GM21786 (cell line): ENCODE measurements around the gene TTC23.
A peak's percentile ranks its signal among the peaks of the same experiment; 100 is the strongest.
"Not testable (repeated sequence)": the region's sequence is repeated elsewhere in the genome, so short reads cannot be mapped to it uniquely, and the experiment has no call there.

Experiments used
- ATAC-seq: cut with Tn5 transposase; IDR thresholded peaks from one replicate; pipeline ENCODE4 v1.9.1; 2021; ENCODE audit not compliant: unreplicated experiment

Gene TTC23

DNA sequence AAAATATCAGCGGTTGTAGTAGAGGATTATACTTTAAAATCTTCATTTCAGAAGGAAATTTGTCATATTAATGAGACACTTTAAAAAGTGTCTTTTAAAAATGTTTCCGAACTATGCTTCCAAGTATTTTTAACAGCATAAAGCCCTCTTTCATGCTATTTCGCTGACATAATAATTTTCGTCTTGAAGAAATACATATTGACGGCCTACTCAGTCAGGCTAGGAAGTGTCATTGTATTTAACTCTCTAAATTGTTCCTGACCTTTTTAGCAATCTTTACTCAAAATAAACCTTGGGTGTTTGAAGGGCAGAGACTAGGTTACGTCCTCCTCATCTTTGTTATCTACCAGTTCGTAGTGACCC, 1.1 kb upstream of the TTC23 start:
- no peak for ATAC-seq

GRCh38 chr15:99250001-99250400, 620 bp upstream of the TTC23 start:
- ATAC-seq, result no peak

DNA sequence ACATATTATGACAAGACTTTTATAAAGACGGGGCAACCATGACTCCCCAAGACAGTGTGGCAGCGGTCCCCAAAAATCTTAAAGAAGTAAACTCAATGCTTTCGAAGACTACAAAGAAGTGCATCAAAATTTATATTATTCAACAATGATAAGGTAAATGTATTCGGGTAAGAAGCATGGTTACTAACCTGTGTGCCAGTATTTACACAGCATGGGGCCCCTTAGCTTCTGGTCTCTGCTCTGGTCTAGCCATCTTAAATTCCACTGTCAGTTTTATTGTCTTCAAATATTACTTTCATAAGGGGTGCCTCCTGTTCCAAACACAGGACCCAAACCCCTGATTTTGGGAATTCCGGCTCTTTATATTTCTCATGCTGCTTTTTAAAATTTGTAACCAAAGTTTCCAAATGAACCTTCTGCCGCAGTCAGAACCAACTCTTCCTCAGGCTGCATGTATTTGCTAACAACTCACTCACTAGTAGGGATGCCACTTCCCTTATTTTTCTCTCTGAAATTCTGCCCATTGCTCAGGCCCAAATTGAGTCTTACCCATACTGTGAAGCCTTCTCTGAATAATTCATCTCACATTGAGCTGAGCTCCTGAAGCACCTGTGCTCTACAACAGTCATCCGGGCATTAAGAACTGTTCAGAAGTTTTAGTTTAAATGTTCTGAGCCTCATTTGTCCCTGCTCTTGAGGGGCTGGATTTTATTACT, 1.2 kb downstream of the TTC23 start:
- ATAC-seq, result no peak

GRCh38 chr15:99247062-99247461, 2.3 kb downstream of the TTC23 start:
- ATAC-seq, result no peak

- no peak for ATAC-seq
Observed at GRCh38 chr15:99244306-99244705, 5.1 kb downstream of the TTC23 start.

- ATAC-seq, result no peak
Observed at GRCh38 chr15:99241752-99242151, 7.6 kb downstream of the TTC23 start.

DNA sequence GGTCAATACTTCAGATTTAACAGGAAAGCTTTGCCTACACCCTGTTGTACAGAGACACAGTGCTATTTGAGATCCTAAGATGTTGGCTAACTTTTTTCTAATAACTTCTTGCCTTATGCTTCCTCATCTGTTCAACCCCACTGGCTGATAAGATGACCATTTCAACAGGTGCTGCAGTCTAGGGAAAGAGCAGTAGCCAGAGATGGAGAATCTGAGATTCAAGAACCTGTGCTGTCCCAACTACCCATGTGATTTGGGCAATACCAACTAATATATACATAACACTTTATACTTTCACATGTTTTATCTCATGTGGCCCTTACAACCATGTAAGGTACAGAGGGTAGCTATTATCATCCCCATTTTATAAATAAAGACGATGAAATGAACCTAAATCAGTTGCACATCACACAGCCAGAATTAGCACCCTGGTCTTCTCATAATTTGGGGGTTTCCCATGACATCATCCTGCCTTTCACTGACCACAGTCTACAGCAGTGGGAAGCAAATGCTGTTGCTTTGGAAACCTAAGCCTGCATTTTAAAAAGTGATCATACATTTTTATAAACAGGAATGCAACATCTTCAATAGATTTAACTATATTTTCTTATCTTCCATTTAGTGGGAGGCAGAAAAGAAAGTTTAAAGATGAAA, 9.7 kb downstream of the TTC23 start:
- ATAC-seq, result peak; percentile 95

- ATAC-seq, result no peak
Observed at GRCh38 chr15:99238849-99239248, 10.5 kb downstream of the TTC23 start.

- ATAC-seq, result not testable (repeated sequence)
Observed at GRCh38 chr15:99234160-99234559, 15.2 kb downstream of the TTC23 start.

DNA sequence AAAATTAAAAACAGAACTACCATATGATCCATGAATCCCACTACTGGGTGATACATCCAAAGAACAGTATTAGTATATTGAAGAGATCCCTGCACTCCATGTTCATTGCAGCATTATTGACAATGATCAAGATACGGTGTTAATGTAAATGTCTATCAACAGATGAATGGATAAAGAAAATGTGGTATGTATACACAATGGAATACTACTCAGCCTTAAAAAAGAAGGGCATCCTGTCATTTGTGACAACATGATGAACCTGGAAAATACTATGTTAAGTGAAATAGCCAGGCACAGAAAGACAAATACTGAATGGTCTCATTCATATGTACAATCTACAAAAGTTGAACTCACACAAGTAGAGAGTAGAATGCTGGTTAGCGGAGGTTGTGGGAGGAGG, 16.6 kb downstream of the TTC23 start:
- no peak for ATAC-seq

DNA sequence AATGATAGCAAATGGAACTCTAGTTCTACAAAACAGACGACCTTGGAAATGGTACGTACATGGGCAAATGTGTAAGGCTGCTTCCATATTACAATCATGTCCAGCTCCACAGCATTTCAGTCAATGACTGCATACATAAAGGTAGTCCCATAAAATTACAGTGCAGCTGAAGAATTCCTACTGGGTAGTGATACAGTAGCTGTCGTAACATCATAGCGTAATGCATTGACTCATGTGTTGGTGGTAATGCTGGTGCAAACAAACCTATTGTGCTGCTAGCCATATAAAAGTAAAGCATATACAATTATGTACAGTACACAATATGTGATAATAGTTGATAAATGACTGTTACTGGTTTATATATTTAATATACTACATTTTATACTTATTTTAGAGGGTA, 18.5 kb downstream of the TTC23 start:
- no peak for ATAC-seq

GRCh38 chr15:99228120-99228770, 21.1 kb downstream of the TTC23 start:
- ATAC-seq, result no peak

DNA sequence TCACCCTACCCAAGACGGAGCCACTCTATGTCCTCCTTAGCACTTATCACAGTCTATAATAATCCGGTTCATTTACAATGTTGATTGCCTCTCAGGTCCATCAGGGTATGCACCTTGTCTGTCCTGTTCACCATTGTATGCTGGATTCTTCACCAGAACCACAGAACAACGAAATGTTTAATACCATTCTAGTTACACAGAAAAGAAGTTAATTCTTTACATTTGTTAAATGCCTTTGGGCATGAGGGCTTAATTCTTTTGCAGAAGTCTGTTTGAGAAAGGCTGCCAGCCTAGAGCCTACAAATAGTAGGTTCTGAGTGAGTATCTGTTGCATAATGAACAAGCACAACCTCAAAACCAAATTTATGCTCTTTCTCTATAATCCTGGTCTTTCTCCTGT, 22.6 kb downstream of the TTC23 start:
- ATAC-seq, result no peak

- ATAC-seq, result no peak
Observed at GRCh38 chr15:99224372-99225214, 24.8 kb downstream of the TTC23 start.

DNA sequence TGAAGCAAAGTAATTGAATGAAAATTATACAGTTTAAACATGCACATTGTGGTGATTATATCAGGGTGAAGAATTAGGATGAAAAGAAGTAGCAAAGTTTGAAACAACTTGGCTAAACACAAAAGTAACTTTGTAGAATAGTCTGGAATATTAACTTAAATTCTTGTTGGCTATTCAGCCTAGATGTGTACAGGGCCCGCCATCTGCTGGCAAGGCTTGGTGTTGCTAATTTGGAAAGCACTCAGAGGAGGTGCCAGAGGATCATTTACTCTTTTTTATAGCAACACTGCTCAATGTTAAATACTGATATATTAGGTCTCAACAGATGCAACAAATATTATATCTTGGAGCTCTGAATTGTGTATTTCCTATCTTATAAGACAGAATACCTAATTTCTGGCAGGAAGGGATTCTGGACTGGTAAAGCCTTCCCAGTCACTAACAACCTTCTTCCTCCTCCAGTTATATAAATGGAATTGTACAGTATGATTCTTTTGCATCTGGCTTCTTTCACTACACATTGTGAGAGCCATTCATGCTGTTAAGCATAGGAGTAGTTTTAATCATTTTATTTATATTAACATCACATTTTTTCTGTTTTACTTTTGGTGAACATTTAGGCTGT, 36.1 kb downstream of the TTC23 start:
- ATAC-seq, result peak; percentile 87

GRCh38 chr15:99212406-99212805, 37.0 kb downstream of the TTC23 start:
- no peak for ATAC-seq

DNA sequence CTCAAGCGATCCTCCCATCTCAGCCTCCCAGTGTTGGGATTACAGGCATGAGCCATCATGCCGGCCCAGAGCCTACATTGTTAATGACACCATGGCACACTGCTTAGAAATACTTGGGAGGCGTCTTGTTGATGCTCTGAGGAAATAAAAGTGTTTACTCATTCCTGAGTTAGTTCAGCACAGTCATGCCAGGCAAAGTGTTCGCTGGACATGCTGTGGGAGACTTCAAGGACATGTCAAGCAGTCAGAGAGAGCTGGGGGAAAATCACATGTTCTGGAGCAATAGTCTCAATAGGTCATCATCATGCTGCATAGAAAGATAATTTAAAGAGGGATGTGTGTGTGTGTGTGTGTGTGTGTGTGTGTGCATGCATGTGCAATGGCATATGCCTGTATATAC, 37.5 kb downstream of the TTC23 start:
- ATAC-seq, result no peak

- ATAC-seq, result no peak
Observed at GRCh38 chr15:99210334-99210733, 39.0 kb downstream of the TTC23 start.

DNA sequence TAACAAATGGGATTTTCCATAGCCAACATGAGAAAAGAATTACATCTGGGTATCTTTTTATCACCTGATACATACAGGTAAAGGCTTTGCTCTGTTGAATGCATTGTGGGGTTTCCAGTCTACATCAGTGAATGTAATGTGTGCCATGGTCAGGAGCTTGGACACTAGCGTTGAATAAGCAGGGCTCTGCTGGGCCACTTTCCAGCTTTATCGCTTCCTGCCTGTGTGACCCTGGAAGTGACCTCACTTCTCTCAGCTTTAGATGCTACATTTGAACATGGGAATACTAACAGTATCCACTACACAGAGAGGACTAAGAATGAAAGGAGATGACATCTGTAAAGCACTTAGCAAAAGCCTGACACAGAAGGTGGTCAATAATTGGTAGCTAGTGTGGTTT, 40.1 kb downstream of the TTC23 start:
- no peak for ATAC-seq

DNA sequence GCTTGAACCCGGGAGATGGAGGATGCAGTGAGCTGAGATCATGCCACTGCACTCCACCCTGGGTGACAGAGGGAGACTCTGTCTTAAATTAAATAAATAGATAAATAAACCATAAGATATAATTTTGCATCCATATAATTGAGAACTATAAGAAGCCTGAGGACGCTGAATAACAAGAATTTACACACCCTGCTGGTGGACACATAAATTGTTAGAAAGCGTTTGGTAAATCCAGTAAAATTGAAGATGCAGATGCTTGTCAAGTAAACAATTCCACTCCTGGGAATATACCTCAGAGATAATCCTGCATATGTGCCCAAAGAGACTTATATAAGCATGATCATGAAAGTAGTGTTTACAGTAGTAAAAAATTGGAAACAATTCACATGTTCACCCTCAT, 41.7 kb downstream of the TTC23 start:
- no peak for ATAC-seq

DNA sequence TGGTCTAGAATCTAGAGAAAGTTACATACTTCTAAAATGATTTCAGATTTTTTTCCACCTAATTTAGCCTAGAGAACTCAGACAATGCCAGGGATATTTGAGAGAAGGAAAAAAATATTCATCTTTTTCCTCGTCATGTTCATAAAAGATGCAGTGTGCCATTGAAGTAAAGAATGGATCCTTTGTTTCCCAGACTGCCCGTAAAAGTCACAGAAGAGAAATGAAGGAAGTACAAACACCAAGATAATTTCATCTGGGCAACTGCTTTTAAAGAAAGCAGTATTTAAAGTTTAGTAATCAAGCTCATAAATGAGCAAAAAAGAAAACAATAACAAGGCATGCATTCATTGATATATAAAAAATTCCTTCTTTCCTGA, 47.2 kb downstream of the TTC23 start:
- ATAC-seq, result no peak
